ENCODE results near the gene SLC25A25. TPM values are rescaled to one million over a fixed set of nuclear protein-coding genes. Genes with fewer than 3 reads are reported as not detected.
A peak's percentile ranks its signal among the peaks of the same experiment; 100 is the strongest.

The SLC25A25 gene
- total and polyA plus RNA-seq, 2 of the 8 experiments (the other 6 are each of a cell fraction or from before 2014, with no cell fraction given) = 6.5 to 18.5 TPM

- ChIA-PET CTCF (ENCODE audit: partially characterized antibody) (interaction anchor here (0.7 to 6.1 kb wide), 15 partner anchors 8 to 226 kb away, joined by 3 to 74 read pairs (median 5); partner anchors contain the start of genes BBLN, PIP5KL1 and PTGES2), POLR2A (ENCODE audit: partially characterized antibody) (interaction anchor here (1.1 to 2.5 kb wide), 7 partner anchors 9 to 99 kb away, joined by 3 to 18 read pairs (median 4); partner anchors contain the start of gene BBLN)
- Histone ChIP-seq H3K23ac (ENCODE audit: insufficient read length) (no peak overlapping the region), H3K36me3 (ENCODE audit: control insufficient read depth in 2 of 4, insufficient read depth in 4 of 4, low read length in 3 of 4) (no peaks in the 10 kb centered on the region), H4K91ac (replicated peaks; ENCODE audit: insufficient read length, low read length) (no peak overlapping the region), H3K79me2 (ENCODE audit: control insufficient read depth in 1 of 2, insufficient read depth in 2 of 2, low read length in 2 of 2) (no peaks in the 10 kb centered on the region), H3K79me1 (ENCODE audit: low read depth, low read length) (no peaks in the 10 kb centered on the region), H3K9me3 (ENCODE audit: insufficient read depth in 2 of 2, low read depth in 1 of 2, low read length in 1 of 2) (no peaks in the 10 kb centered on the region), H3K4ac (replicated peaks; ENCODE audit: insufficient read length, low read depth, low read length) (no peak overlapping the region), H3K23me2 (ENCODE audit: low read depth, low read length) (no peaks in the 10 kb centered on the region), H2BK120ac (replicated peaks; ENCODE audit: low read depth, low read length) (no peak overlapping the region), H3K14ac (ENCODE audit: insufficient read length) (no peak overlapping the region), H3K18ac (ENCODE audit: extremely low read depth, low read length) (peak overlapping the region; percentile 71), H2BK12ac (ENCODE audit: low read depth, low read length) (peak overlapping the region; percentile 28; the same call in 1 of the 2 replicates), H2BK5ac (ENCODE audit: low read depth, low read length) (no peak overlapping the region), H4K8ac (ENCODE audit: extremely low read depth, insufficient read depth, low read length) (no peak overlapping the region), H4K20me1 (replicated peaks in 1 of 2; ENCODE audit: control insufficient read depth in 1 of 2, insufficient read depth in 2 of 2, low read length in 2 of 2) (no peaks in the 10 kb centered on the region), H4K5ac (ENCODE audit: insufficient read length, low read depth, low read length) (no peak overlapping the region), H3K9ac (replicated peaks in 1 of 4; ENCODE audit: extremely low read depth in 1 of 4, low read depth in 3 of 4, low read length in 3 of 4) (no peak overlapping the region; a peak in 2 of 7 replicates), H2AFZ (ENCODE audit: low read length) (no peak overlapping the region), H3K56ac (replicated peaks; ENCODE audit: insufficient read length, low read depth, low read length) (no peak overlapping the region), H2AK5ac (ENCODE audit: low read depth, low read length) (no peak overlapping the region), H3K27me3 (replicated peaks in 1 of 4; ENCODE audit: control insufficient read depth in 3 of 4, extremely low read depth in 1 of 4, insufficient read depth in 3 of 4, low read length in 3 of 4) (no peaks in the 10 kb centered on the region; a peak in 2 of 7 replicates), H3K4me2 (ENCODE audit: insufficient read depth in 1 of 2, low read depth in 2 of 2, low read length in 2 of 2) (0 out of 4 replicates have a peak overlapping the region, but pooled peaks of 1 of the 2 experiments have one; percentile 2), H3K4me3 (ENCODE audit: extremely low read depth in 1 of 4, insufficient read depth in 2 of 4, low read depth in 3 of 4, low read length in 4 of 4) (no peak overlapping the region), H3K4me1 (replicated peaks in 1 of 4; ENCODE audit: control insufficient read depth in 3 of 4, insufficient read depth in 4 of 4, low read length in 3 of 4) (peaks cover 0 to 8% (median 3%) of the 10 kb centered on the region in 4 experiments; a peak in 5 of 7 replicates), H2BK15ac (ENCODE audit: low read length) (no peak overlapping the region), H3K27ac (ENCODE audit: low read depth, low read length) (no peak overlapping the region), H2BK20ac (ENCODE audit: low read length) (no peak overlapping the region)
- FAIRE-seq (no peak), DNase-seq (ENCODE audit: low read depth in 1 of 2, low spot score in 2 of 2) (no peak)
- 87% methylated on average over 17 of the region's 18 CpGs; no CpG with 5 or more reads in 1 of the 2 experiments for WGBS, 2 experiments (ENCODE audit: extremely low coverage in 1 of 2, insufficient coverage in 1 of 2, insufficient read length in 1 of 2, insufficient replicate concordance in 2 of 2, low coverage in 1 of 2, low lambda C conversion rate in 2 of 2, missing lambda C conversion rate in 1 of 2)
- TF ChIP-seq SAP30 (IDR thresholded peaks at IDR 0.05; ENCODE audit: insufficient read depth, insufficient replicate concordance, low read length) (no peak), RFX5 (IDR thresholded peaks at IDR 0.05; ENCODE audit: borderline replicate concordance, low read depth, low read length) (no peak), GABPA (IDR thresholded peaks at IDR 0.05; ENCODE audit: borderline replicate concordance, insufficient read depth, low read length) (no peak), SUZ12 (IDR thresholded peaks at IDR 0.05; ENCODE audit: low read length) (no peak)
These were observed 83.5 kb downstream of the SLC25A25 start for GRCh38 chr9:128151309-128152132.
